ENCODE measurements around the gene SH3RF3. TPM values are rescaled to one million over a fixed set of nuclear protein-coding genes. Genes with fewer than 3 reads are reported as not detected.

Gene SH3RF3
- total RNA-seq, 1 experiment from 2014 or later, result 21.7 TPM

DNA sequence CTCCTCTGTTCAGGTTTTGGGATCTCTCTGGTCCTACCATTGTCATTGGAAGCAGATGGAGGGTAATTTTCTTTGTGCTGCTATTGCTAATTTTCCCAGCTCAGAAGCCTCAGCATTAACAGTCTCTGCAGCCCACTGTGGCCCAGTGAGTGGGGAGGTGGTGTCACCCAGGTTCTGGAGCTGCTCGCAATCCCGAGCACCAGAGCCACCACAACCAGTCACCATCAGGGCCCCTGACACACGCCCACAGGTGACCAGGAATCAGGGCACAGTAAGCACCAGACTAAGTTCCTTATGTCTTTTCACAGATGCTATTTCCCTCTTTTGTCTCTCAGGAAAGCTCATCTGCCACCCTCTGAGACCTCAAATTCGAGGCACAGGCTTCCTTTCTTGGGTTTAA is 396.8 kb downstream of the SH3RF3 start:
- no TSS peak for BruUV-seq (replicated peaks)

DNA sequence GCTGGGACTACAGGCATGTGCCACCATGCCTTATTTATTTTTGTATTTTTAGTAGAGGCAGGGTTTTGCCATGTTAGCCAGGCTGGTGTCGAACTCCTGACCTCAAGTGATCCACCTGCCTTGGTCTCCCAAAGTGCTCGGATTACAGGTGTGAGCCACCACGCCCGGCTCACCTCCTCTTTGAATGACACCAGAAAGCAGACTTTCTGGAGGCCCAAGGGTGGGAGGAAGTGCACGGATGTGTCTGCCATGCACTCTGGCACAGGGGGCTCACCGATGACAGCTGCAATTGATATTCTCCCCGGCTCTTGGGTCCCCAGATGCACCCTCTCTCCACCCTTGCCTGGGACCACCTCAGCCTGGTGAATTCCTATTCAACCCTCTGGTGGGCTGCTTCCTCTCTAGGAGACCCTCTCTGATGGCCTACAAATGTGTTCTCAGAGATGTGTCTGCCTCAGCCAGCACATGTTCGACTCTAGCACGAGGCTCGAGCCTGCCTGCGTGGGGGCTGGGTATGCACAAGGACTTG is 397.5 kb downstream of the SH3RF3 start:
- H3K4me3 Mint-ChIP-seq (ENCODE audit: unreplicated experiment), result no peak overlapping the region
- H3K27me3 Mint-ChIP-seq (ENCODE audit: insufficient read depth, unreplicated experiment), result no peaks in the 10 kb centered on the region
- no peak for DNase-seq (ENCODE audit: unreplicated experiment)
- POLR2A ChIA-PET, result no interaction called here
- intact Hi-C loops (cut with micrococcal nuclease), result no loop called here
- no peaks in the 10 kb centered on the region for H3K9me3 Mint-ChIP-seq (ENCODE audit: unreplicated experiment)
- no peak overlapping the region for H3K27ac Mint-ChIP-seq (ENCODE audit: low read depth, unreplicated experiment)
- BruUV-seq (replicated peaks), result no TSS peak
- TF ChIP-seq, protein P1, sequence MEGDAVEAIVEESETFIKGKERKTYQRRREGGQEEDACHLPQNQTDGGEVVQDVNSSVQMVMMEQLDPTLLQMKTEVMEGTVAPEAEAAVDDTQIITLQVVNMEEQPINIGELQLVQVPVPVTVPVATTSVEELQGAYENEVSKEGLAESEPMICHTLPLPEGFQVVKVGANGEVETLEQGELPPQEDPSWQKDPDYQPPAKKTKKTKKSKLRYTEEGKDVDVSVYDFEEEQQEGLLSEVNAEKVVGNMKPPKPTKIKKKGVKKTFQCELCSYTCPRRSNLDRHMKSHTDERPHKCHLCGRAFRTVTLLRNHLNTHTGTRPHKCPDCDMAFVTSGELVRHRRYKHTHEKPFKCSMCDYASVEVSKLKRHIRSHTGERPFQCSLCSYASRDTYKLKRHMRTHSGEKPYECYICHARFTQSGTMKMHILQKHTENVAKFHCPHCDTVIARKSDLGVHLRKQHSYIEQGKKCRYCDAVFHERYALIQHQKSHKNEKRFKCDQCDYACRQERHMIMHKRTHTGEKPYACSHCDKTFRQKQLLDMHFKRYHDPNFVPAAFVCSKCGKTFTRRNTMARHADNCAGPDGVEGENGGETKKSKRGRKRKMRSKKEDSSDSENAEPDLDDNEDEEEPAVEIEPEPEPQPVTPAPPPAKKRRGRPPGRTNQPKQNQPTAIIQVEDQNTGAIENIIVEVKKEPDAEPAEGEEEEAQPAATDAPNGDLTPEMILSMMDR (IDR thresholded peaks at IDR 0.05; ENCODE audit: unreplicated experiment), result no peak
- CTCF ChIA-PET, result interaction anchor here (1.2 kb wide), 1 partner anchor 16 kb away, joined by 3 read pairs; no protein-coding TSS in a partner anchor
- peaks cover 6% of the 10 kb centered on the region for H3K4me1 Mint-ChIP-seq (ENCODE audit: insufficient read depth, unreplicated experiment)
- no peaks in the 10 kb centered on the region for H3K36me3 Mint-ChIP-seq (ENCODE audit: insufficient read depth, unreplicated experiment)

More for the DNA sequence above, 396.8 kb downstream of the SH3RF3 start:
- TF ChIP-seq, protein P1 (IDR thresholded peaks at IDR 0.05; ENCODE audit: unreplicated experiment), result no peak
- Mint-ChIP-seq H3K27ac (ENCODE audit: low read depth, unreplicated experiment) (no peak overlapping the region), H3K9me3 (ENCODE audit: unreplicated experiment) (no peaks in the 10 kb centered on the region), H3K27me3 (ENCODE audit: insufficient read depth, unreplicated experiment) (no peaks in the 10 kb centered on the region), H3K36me3 (ENCODE audit: insufficient read depth, unreplicated experiment) (no peaks in the 10 kb centered on the region), H3K4me3 (ENCODE audit: unreplicated experiment) (no peak overlapping the region), H3K4me1 (ENCODE audit: insufficient read depth, unreplicated experiment) (peaks cover 6% of the 10 kb centered on the region)
- DNase-seq (ENCODE audit: unreplicated experiment), result no peak
- POLR2A ChIA-PET, result no interaction called here
- intact Hi-C loops (cut with micrococcal nuclease), result no loop called here
- CTCF ChIA-PET, result interaction anchor here (0.9 to 1.2 kb wide), 2 partner anchors 15 to 20 kb away, joined by 3 read pairs; no protein-coding TSS in a partner anchor

DNA sequence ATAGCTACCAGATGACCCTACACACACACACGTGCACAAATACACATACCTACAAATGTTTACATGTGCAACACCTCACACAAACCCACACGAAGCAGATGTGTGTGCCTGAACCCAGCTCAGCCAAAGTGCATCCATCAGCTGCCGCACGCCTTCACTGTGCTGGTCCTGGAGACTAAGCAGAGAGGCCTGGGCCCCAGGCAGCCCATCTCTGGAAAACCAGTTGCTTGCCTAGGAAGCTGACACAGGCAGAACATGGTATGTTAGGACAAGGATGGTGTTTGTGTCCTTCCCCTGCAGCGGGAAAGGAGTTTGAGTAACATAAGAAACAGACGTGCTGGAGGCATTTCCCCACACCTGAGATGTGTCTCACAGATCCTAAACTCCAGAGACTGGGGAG is 398.1 kb downstream of the SH3RF3 start:
- intact Hi-C loops (cut with micrococcal nuclease), result no loop called here
- POLR2A ChIA-PET, result no interaction called here
- BruUV-seq (replicated peaks), result no TSS peak
- Mint-ChIP-seq H3K9me3 (ENCODE audit: unreplicated experiment) (no peaks in the 10 kb centered on the region), H3K4me1 (ENCODE audit: insufficient read depth, unreplicated experiment) (peaks cover 6% of the 10 kb centered on the region), H3K36me3 (ENCODE audit: insufficient read depth, unreplicated experiment) (no peaks in the 10 kb centered on the region), H3K27ac (ENCODE audit: low read depth, unreplicated experiment) (no peak overlapping the region), H3K27me3 (ENCODE audit: insufficient read depth, unreplicated experiment) (no peaks in the 10 kb centered on the region), H3K4me3 (ENCODE audit: unreplicated experiment) (no peak overlapping the region)
- CTCF ChIA-PET, result no interaction called here
- TF ChIP-seq, protein P1 (IDR thresholded peaks at IDR 0.05; ENCODE audit: unreplicated experiment), result no peak
- no peak for DNase-seq (ENCODE audit: unreplicated experiment)

DNA sequence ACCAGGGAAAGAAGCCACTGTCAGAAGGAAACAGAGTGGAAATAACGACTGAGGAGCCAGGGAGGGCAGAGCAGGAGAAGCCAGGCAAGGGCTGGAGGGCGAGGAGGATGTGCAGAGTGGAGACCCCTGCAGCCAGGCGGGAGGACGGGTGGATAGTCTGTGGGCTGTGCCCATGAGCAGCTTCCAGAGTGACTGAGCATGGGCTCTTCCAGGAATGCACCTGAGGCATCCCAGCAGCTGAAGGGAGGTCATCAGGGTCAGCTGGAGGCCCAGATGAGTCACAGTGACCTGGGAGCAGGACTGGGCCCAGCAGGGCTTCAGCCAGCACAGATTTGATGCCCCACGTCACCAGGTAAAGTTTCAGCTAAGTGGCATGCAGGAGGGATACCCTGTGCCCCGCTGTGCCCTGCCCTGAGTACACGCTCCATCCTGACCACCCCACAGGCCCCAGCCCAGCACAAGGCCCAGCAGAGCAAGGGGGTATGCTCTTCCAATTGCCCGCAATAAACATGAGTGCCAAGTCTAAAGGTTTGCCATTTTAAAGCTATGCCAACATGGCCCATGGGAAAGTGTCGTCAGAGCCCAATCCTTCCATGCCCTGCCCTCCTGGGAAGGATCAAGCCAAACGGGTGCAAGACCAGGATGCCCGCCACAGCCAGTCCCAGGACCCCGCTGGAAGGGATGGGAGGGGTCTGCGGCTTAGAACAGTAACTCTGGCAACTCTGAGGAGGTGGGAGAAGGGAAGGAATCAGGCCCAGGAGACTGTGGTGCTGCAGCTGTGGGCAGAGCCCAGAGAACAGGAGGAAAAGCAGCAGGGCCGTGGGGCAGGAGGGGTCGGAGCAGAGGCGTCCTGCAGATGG is 399.1 kb downstream of the SH3RF3 start:
- H3K4me3 Mint-ChIP-seq (ENCODE audit: unreplicated experiment), result no peak overlapping the region
- DNase-seq (ENCODE audit: unreplicated experiment), result no peak
- H3K9me3 Mint-ChIP-seq (ENCODE audit: unreplicated experiment), result no peaks in the 10 kb centered on the region
- intact Hi-C loops (cut with micrococcal nuclease), result no loop called here
- no TSS peak for BruUV-seq (replicated peaks)
- TF ChIP-seq, protein P1 (IDR thresholded peaks at IDR 0.05; ENCODE audit: unreplicated experiment), result no peak
- ChIA-PET CTCF (interaction anchor here (0.6 to 2.2 kb wide), 4 partner anchors 10 to 19 kb away, joined by 3 to 6 read pairs (median 4); no protein-coding TSS in a partner anchor), POLR2A (no interaction called here)
- no peaks in the 10 kb centered on the region for H3K36me3 Mint-ChIP-seq (ENCODE audit: insufficient read depth, unreplicated experiment)
- H3K4me1 Mint-ChIP-seq (ENCODE audit: insufficient read depth, unreplicated experiment), result peaks cover 6% of the 10 kb centered on the region
- no peak overlapping the region for H3K27ac Mint-ChIP-seq (ENCODE audit: low read depth, unreplicated experiment)
- no peaks in the 10 kb centered on the region for H3K27me3 Mint-ChIP-seq (ENCODE audit: insufficient read depth, unreplicated experiment)
